Transverse colon (tissue), 4 donors: Measurements from ENCODE around the gene PCDHGB1.
"Not testable (repeated sequence)": the region's sequence is repeated elsewhere in the genome, so short reads cannot be mapped to it uniquely, and the experiment has no call there.

Experiments used
- EP300 ChIP-seq: sonication (generic); formaldehyde crosslinking; IDR thresholded peaks from one replicate; pipeline ENCODE4 v1.6.1; 2017; ENCODE audit warnings: antibody characterized with exemption, low read depth
- POLR2A ChIP-seq: fragments of 450-650 bp; IDR thresholded peaks from one replicate; pipeline ENCODE4 v1.6.1; 2016; ENCODE audit warnings: antibody characterized with exemption, mild to moderate bottlenecking, moderate library complexity
- POLR2AphosphoS5 ChIP-seq, 3 donors: sonication (generic); formaldehyde crosslinking; IDR thresholded peaks; one replicate each; pipeline ENCODE4 v1.6.1; 2016; ENCODE audit warnings: antibody characterized with exemption in 3 of 3
- TF ChIP-seq, protein P1 (sequence below), 5 experiments: fragments of 200-600 bp in 3 of 5; fragments of 450-650 bp in 2 of 5; sonication (generic) in 3 of 5; IDR thresholded peaks; 1 replicate in 2 of 5; 2 replicates in 3 of 5; pipeline ENCODE4 v1.5.1; 2016 to 2017; ENCODE audit warnings: antibody characterized with exemption in 5 of 5, inconsistent platforms in 3 of 5, mild to moderate bottlenecking in 2 of 5, moderate library complexity in 1 of 5

- not testable (repeated sequence) for TF ChIP-seq EP300; POLR2A; POLR2AphosphoS5 (IDR thresholded peaks at IDR 0.05)
- TF ChIP-seq, protein P1, sequence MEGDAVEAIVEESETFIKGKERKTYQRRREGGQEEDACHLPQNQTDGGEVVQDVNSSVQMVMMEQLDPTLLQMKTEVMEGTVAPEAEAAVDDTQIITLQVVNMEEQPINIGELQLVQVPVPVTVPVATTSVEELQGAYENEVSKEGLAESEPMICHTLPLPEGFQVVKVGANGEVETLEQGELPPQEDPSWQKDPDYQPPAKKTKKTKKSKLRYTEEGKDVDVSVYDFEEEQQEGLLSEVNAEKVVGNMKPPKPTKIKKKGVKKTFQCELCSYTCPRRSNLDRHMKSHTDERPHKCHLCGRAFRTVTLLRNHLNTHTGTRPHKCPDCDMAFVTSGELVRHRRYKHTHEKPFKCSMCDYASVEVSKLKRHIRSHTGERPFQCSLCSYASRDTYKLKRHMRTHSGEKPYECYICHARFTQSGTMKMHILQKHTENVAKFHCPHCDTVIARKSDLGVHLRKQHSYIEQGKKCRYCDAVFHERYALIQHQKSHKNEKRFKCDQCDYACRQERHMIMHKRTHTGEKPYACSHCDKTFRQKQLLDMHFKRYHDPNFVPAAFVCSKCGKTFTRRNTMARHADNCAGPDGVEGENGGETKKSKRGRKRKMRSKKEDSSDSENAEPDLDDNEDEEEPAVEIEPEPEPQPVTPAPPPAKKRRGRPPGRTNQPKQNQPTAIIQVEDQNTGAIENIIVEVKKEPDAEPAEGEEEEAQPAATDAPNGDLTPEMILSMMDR (IDR thresholded peaks at IDR 0.05): not testable (repeated sequence)
Measured at GRCh38 chr5:141375444-141376155, 25.7 kb downstream of the PCDHGB1 start.
